Measurements from ENCODE around the gene NOTCH2NLA.
"Not testable (repeated sequence)": the region's sequence is repeated elsewhere in the genome, so short reads cannot be mapped to it uniquely, and the experiment has no call there.

The NOTCH2NLA gene

DNA sequence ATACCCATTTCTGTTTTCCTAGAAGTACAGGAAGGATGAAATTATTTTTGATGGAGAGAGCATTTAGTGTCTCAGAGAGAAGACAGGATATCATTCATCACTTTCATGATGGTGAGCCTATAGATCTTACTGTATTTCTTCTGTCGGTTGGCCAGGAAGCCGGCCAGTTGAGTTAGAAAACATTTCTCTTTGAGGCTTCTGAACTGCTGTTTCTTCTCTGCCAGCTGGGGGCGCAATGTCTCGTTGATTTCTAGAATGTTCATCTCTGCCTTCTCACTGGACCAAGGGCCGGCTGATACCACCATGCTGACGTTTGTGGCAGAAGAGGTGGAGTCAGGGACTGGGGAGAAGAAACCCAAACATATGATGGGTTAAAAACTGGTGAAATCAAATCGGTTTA lies 84.4 kb downstream of the NOTCH2NLA start, which contains the start of gene NBPF10:
Gene NBPF10 (minus strand): TSS at position 340 of the 400 bp plus-strand sequence. CDS start 35 bp downstream, at position 305.
- H3K4me1 ChIP-seq (ENCODE audit: control insufficient read depth, insufficient read depth, low read length, unreplicated experiment); H3K36me3 ChIP-seq (ENCODE audit: insufficient read depth, low read length); H2AFZ ChIP-seq (ENCODE audit: low read length, unreplicated experiment); H3K27ac ChIP-seq (ENCODE audit: low read depth, low read length); H3K27me3 ChIP-seq (ENCODE audit: insufficient read depth, low read length); H3K79me2 ChIP-seq (ENCODE audit: control insufficient read depth, insufficient read depth, low read length, unreplicated experiment); H3K4me3 ChIP-seq (ENCODE audit: low read depth, low read length): not testable (repeated sequence)

Data from ACC112 (cell line).